Measurements from ENCODE around the gene SND1. TPM values are rescaled to one million over a fixed set of nuclear protein-coding genes. Genes with fewer than 3 reads are reported as not detected.
A peak's percentile ranks its signal among the peaks of the same experiment; 100 is the strongest.

Gene SND1
- total and polyA plus RNA-seq, 3 experiments from 2014 or later, result 121 to 203 (median 198) TPM

DNA sequence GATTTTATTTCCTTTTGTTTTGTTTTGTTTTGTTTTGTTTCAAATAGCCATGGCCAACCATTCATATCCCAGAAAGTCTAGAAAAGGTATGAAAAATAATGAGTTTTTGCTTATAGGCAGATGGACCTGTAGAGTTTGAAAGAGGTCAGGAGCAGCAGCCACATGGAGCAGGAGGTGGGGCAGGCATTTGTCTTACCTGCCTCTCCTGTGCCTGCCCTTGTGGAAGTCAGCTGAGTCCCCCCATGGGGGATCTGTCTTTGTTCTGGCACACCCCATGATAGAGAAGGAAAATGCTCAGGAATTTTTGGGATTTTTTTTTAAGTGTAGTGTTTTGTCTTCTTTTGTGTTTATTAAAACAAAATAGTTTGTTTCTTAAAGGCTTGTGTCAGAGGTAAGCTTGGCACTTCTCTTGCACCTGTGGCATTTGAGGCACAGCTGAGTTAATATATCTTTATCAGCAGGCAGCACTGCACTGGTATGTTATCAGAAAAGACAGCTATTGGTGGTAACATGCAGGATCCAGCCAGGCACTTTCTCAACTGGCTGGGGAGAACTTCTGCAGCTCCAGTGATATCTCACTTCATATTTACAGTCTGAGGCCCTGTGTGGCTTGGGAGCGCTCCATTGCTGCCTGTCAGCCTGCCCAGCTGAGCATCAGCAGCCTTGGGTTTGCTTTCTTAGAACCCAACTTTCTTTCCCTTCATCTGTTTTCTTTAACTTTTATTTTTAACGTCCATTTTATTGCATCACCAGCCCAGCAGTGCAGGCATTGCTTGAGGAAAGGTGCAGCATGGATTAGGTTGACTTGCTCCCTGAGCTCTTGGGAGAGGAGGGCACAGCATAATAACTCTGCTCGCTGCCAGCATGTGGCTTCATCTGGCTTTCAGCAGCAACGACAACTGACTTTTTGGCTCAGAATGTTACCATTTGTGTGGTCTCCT lies 334.9 kb downstream of the SND1 start:
- H3K9me3 ChIP-seq (ENCODE audit: low read length), result no peaks in the 10 kb centered on the region
- Mint-ChIP-seq H3K9me3 (no peaks in the 10 kb centered on the region), H3K36me3 (peaks cover 0 to 29% (median 10%) of the 10 kb centered on the region in 3 donors), H3K27ac (peak overlapping the region in 2 of 8 donors; percentile 25 to 30), H3K27me3 (peaks cover 0 to 3% of the 10 kb centered on the region in 2 donors), H3K4me1 (peaks cover 6 to 25% (median 20%) of the 10 kb centered on the region in 3 donors), H3K4me3 (no peak overlapping the region)
- H3K4me1 ChIP-seq (ENCODE audit: insufficient read depth, low read length), result peaks cover under 1% of the 10 kb centered on the region
- no peaks in the 10 kb centered on the region for H3K27me3 ChIP-seq (ENCODE audit: insufficient read depth, low read length, poor library complexity, severe bottlenecking)
- ChIA-PET POLR2A (no interaction called here), CTCF (no interaction called here)
- no peak for DNase-seq
- peaks cover 3% of the 10 kb centered on the region for H3K36me3 ChIP-seq (ENCODE audit: insufficient read depth, low read length)
- no peak overlapping the region for H3K4me3 ChIP-seq (ENCODE audit: low read length)
- no peak overlapping the region for H3K27ac ChIP-seq (ENCODE audit: low read depth, low read length)

DNA sequence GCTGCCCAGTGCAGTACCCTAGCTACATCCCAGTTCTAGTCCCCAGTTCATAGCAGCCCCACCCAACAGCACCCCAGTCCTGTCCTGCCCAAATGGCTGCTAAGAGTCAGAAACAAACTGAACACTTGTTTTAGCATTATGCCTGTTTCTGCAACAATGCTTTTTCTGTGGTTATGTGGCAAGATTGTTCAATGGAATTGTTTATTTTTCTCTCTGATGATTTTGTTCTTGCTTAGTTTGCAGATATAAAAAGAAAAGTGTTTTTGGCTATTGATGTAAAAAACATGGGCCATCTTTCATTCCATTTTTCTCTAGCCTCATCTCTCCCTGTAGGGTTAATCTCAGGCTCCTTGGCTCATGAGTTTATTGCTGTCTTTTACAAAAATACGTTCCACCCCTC lies 336.8 kb downstream of the SND1 start:
- H3K4me3 ChIP-seq (ENCODE audit: low read length), result no peak overlapping the region
- Mint-ChIP-seq H3K4me3 (no peak overlapping the region), H3K9me3 (no peaks in the 10 kb centered on the region), H3K36me3 (peaks cover 0 to 48% (median 17%) of the 10 kb centered on the region in 3 donors), H3K4me1 (peaks cover 0 to 14% (median 9%) of the 10 kb centered on the region in 3 donors), H3K27me3 (peaks cover 0 to 1% of the 10 kb centered on the region in 2 donors), H3K27ac (peak overlapping the region in 2 of 8 donors; percentile 44 to 56)
- peaks cover 8% of the 10 kb centered on the region for H3K36me3 ChIP-seq (ENCODE audit: insufficient read depth, low read length)
- ChIA-PET POLR2A (no interaction called here), CTCF (no interaction called here)
- no peak overlapping the region for H3K27ac ChIP-seq (ENCODE audit: low read depth, low read length)
- DNase-seq, result no peak
- no peaks in the 10 kb centered on the region for H3K4me1 ChIP-seq (ENCODE audit: insufficient read depth, low read length)
- H3K9me3 ChIP-seq (ENCODE audit: low read length), result no peaks in the 10 kb centered on the region
- no peaks in the 10 kb centered on the region for H3K27me3 ChIP-seq (ENCODE audit: insufficient read depth, low read length, poor library complexity, severe bottlenecking)

DNA sequence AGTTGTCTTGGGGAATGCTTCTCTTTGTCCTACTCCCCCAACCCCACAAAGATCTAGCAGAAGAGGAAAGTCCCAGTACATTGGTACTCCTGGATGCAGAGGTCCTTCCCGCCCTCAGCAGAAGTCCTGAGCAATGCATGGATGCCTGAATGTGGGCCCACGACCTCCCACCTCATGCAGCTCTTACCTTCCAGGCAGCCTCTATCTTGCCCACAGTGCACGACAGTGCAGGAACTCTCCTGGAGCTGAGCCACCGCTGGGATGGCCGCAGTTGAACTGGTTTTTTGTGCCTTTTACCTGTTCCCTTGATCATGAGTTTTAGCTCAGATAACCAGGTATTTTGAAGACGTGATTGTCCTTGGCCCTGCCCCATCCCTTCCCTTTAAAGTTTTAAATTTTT lies 341.3 kb downstream of the SND1 start:
- no peak for DNase-seq
- Mint-ChIP-seq H3K36me3 (peaks cover 0 to 75% (median 20%) of the 10 kb centered on the region in 3 donors), H3K9me3 (no peaks in the 10 kb centered on the region), H3K27me3 (no peaks in the 10 kb centered on the region), H3K4me1 (peaks cover 0 to 4% (median 0%) of the 10 kb centered on the region in 3 donors), H3K4me3 (no peak overlapping the region), H3K27ac (no peak overlapping the region)
- ChIA-PET CTCF (no interaction called here), POLR2A (no interaction called here)
- Histone ChIP-seq H3K27me3 (ENCODE audit: insufficient read depth, low read length, poor library complexity, severe bottlenecking) (no peaks in the 10 kb centered on the region), H3K4me1 (ENCODE audit: insufficient read depth, low read length) (no peaks in the 10 kb centered on the region), H3K9me3 (ENCODE audit: low read length) (no peaks in the 10 kb centered on the region), H3K36me3 (ENCODE audit: insufficient read depth, low read length) (peaks cover 8% of the 10 kb centered on the region), H3K27ac (ENCODE audit: low read depth, low read length) (no peak overlapping the region), H3K4me3 (ENCODE audit: low read length) (no peak overlapping the region)

DNA sequence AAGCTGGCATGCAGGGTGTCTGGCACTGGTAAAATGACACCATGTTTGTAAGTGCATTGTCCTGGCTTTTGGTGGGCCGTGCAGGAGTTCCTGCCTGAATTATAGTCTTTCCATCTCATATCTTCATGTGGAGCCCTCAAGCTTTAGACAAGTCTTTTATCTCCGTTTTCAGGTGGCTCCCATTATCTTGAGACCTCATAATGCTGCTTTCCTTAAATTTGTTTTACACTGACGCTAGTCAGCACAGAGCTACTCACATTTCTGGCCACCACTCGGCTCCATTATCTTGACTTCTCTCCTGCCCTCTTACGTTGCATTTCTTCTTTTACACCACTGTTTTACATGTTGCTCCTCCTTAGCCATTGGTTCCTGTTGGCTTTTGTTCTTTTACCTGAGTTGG lies 342.0 kb downstream of the SND1 start:
- Mint-ChIP-seq H3K27me3 (no peaks in the 10 kb centered on the region), H3K27ac (peak overlapping the region in 1 of 8 donors; percentile 13), H3K4me3 (no peak overlapping the region), H3K9me3 (no peaks in the 10 kb centered on the region), H3K36me3 (peaks cover 0 to 76% (median 20%) of the 10 kb centered on the region in 3 donors), H3K4me1 (peaks cover 0 to 4% (median 2%) of the 10 kb centered on the region in 3 donors)
- Histone ChIP-seq H3K4me1 (ENCODE audit: insufficient read depth, low read length) (no peaks in the 10 kb centered on the region), H3K27me3 (ENCODE audit: insufficient read depth, low read length, poor library complexity, severe bottlenecking) (no peaks in the 10 kb centered on the region), H3K4me3 (ENCODE audit: low read length) (no peak overlapping the region), H3K36me3 (ENCODE audit: insufficient read depth, low read length) (peaks cover 8% of the 10 kb centered on the region), H3K27ac (ENCODE audit: low read depth, low read length) (no peak overlapping the region), H3K9me3 (ENCODE audit: low read length) (no peaks in the 10 kb centered on the region)
- CTCF ChIA-PET, result no interaction called here
- DNase-seq, result no peak
- POLR2A ChIA-PET, result no interaction called here

DNA sequence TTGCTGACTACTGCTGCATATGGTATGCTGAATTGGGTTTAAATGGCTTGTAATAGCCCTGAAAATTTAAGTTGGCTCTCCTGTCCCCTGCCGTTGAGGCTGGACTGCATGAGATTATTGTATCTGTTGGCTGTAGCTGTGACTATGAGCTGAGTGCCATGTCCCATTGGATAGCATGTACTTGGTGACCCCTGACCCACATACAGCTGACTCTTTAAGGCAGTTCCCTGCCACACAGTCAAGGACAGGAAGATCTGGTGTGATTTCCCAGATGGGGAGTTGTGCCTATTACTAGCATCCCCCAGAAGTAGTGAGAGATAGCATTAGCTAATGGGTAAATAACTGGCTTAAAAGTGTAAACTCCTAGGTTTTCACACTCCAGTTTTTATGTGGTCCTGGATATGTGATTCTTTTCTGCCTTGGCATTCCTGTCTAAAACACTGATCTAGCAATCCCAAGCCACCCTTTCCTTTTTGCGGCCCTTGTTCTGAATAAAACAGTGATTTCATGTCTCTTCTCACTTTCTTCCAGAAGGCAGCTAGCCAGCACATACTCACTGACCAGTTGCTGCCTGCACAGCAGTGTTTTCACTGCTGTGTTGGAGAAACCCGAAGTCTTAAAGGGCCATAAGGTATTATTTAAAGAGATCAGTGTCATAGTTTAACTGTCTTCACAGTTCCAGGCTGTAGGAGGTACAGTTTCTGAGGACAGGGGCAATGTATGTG lies 343.3 kb downstream of the SND1 start:
- H3K27me3 ChIP-seq (ENCODE audit: insufficient read depth, low read length, poor library complexity, severe bottlenecking), result no peaks in the 10 kb centered on the region
- ChIA-PET POLR2A (no interaction called here), CTCF (no interaction called here)
- H3K36me3 Mint-ChIP-seq, result peaks cover 0 to 71% (median 20%) of the 10 kb centered on the region in 3 donors
- no peak overlapping the region for H3K4me3 ChIP-seq (ENCODE audit: low read length)
- DNase-seq, result no peak
- H3K9me3 Mint-ChIP-seq, result no peaks in the 10 kb centered on the region
- no peaks in the 10 kb centered on the region for H3K9me3 ChIP-seq (ENCODE audit: low read length)
- H3K27ac Mint-ChIP-seq, result peak overlapping the region in 1 of 8 donors; percentile 26
- no peak overlapping the region for H3K4me3 Mint-ChIP-seq
- no peaks in the 10 kb centered on the region for H3K4me1 ChIP-seq (ENCODE audit: insufficient read depth, low read length)
- H3K27me3 Mint-ChIP-seq, result no peaks in the 10 kb centered on the region
- no peak overlapping the region for H3K27ac ChIP-seq (ENCODE audit: low read depth, low read length)
- peaks cover 8% of the 10 kb centered on the region for H3K36me3 ChIP-seq (ENCODE audit: insufficient read depth, low read length)
- H3K4me1 Mint-ChIP-seq, result peaks cover 0 to 6% (median 1%) of the 10 kb centered on the region in 3 donors

DNA sequence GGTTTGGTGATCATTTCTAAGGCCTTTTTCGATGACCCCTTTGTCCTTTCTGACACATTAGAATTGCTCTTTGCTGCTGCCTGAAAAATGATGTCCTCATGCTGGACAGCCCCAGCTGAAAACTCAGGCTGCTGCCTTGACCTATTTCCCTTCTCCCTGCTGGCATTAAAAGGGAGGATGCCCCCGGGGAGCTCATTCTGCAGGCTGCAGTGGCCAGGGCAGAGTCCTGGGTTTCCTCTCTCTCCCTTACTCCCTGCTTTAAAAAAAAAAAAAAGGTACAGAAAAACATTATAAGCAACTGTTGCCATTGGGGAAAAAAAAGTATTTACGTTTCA lies 343.9 kb downstream of the SND1 start:
- POLR2A ChIA-PET, result no interaction called here
- DNase-seq, result no peak
- peaks cover 0 to 6% (median 1%) of the 10 kb centered on the region in 3 donors for H3K4me1 Mint-ChIP-seq
- Histone ChIP-seq H3K4me3 (ENCODE audit: low read length) (no peak overlapping the region), H3K9me3 (ENCODE audit: low read length) (no peaks in the 10 kb centered on the region), H3K36me3 (ENCODE audit: insufficient read depth, low read length) (peaks cover 8% of the 10 kb centered on the region), H3K4me1 (ENCODE audit: insufficient read depth, low read length) (no peaks in the 10 kb centered on the region), H3K27me3 (ENCODE audit: insufficient read depth, low read length, poor library complexity, severe bottlenecking) (no peaks in the 10 kb centered on the region), H3K27ac (ENCODE audit: low read depth, low read length) (no peak overlapping the region)
- no peak overlapping the region for H3K27ac Mint-ChIP-seq
- no peaks in the 10 kb centered on the region for H3K9me3 Mint-ChIP-seq
- no peaks in the 10 kb centered on the region for H3K27me3 Mint-ChIP-seq
- H3K36me3 Mint-ChIP-seq, result peaks cover 0 to 69% (median 20%) of the 10 kb centered on the region in 3 donors
- CTCF ChIA-PET, result no interaction called here
- H3K4me3 Mint-ChIP-seq, result no peak overlapping the region

DNA sequence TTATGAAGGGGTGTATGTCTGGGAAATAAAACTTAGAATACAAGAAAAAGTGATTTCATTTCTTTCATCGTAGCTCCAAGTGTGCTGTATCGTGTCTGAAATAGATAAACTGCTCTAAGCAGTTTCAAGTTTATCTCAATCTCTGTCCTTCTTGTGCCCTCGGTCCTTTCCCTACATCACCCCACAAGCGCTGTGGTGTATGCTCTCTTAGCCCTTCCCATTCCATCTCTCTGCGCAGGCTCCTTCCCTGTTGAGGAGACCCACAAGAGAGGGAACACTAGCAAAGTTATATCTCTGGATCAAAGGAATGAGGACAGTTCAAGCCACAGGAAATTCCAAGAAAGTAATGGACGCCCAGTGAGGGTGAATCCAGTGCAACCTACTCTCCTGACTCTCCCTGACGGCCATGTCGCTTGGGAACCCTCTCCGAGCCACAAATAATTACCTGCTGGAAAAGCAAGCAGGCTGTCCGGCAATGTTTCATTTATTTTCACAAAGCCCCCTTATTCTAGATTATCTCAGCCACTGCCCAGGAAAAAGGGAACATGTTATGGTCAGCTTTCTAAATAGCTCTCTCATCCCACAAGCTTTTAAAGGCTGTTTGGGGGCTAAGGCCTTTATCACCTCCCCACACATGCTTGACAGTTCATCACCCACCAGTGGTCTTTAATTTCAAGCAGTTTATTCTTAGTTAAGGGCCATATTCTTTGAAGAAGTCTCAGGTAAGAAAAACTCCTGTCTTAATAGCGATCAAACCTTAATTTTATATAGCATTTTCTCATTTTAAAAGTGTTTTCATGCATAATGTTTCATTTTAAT lies 344.5 kb downstream of the SND1 start:
- H3K36me3 Mint-ChIP-seq, result peaks cover 0 to 69% (median 18%) of the 10 kb centered on the region in 3 donors
- no peak overlapping the region for H3K27ac ChIP-seq (ENCODE audit: low read depth, low read length)
- H3K4me3 ChIP-seq (ENCODE audit: low read length), result no peak overlapping the region
- no peaks in the 10 kb centered on the region for H3K27me3 Mint-ChIP-seq
- no peaks in the 10 kb centered on the region for H3K9me3 Mint-ChIP-seq
- no peak overlapping the region for H3K27ac Mint-ChIP-seq
- H3K9me3 ChIP-seq (ENCODE audit: low read length), result no peaks in the 10 kb centered on the region
- H3K4me3 Mint-ChIP-seq, result no peak overlapping the region
- H3K36me3 ChIP-seq (ENCODE audit: insufficient read depth, low read length), result peaks cover 8% of the 10 kb centered on the region
- CTCF ChIA-PET, result no interaction called here
- no peaks in the 10 kb centered on the region for H3K27me3 ChIP-seq (ENCODE audit: insufficient read depth, low read length, poor library complexity, severe bottlenecking)
- POLR2A ChIA-PET, result no interaction called here
- DNase-seq, result no peak
- H3K4me1 Mint-ChIP-seq, result peaks cover 0 to 6% (median 1%) of the 10 kb centered on the region in 3 donors
- H3K4me1 ChIP-seq (ENCODE audit: insufficient read depth, low read length), result no peaks in the 10 kb centered on the region

Data from CD8-positive, alpha-beta memory T cell (primary cell).